HuH-7 (cell line): ENCODE results near the gene MARCKS.

Experiments
- DNase-seq: peaks from one replicate; pipeline ENCODE4 v3.0.0; 2011; ENCODE audit warnings: low spot score

The MARCKS gene, protein sequence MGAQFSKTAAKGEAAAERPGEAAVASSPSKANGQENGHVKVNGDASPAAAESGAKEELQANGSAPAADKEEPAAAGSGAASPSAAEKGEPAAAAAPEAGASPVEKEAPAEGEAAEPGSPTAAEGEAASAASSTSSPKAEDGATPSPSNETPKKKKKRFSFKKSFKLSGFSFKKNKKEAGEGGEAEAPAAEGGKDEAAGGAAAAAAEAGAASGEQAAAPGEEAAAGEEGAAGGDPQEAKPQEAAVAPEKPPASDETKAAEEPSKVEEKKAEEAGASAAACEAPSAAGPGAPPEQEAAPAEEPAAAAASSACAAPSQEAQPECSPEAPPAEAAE

DNA sequence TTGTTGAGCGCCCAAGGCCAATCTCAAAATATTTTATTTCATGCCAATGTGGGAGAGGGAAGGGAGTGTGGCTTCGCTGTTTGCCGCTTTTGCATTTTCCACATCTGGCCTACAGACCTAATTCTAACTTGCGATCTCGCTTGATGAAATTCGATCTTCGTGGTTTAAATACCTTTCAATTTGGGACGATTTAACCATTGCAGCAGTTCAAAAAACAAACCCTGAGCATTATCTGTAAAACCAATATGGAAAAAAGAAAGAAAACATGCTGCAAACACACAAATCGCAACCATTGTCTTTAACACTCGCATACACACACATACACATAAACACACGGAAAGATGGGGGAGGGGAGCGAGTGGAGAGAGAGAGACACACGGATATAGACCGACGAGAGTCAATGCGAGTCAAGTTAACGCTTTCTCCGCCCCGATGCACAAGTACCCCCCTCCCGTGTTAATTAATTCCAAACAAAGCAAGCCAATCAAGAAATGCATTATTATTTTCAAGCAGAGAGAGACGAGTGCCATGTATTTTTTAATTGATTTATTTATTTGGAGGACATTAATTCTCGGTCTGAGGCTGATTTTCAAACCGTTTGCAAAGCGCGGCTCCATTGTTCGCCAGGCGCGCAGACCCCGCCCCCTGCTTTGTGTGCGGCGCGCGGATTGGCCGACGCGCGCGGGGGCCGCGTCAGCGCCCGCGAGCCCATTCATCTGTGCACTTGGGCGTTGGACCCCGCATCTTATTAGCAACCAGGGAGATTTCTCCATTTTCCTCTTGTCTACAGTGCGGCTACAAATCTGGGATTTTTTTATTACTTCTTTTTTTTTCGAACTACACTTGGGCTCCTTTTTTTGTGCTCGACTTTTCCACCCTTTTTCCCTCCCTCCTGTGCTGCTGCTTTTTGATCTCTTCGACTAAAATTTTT is at the start of gene MARCKS:
TSS of gene MARCKS (plus strand) at position 721 of the 931 bp plus-strand sequence. CDS start 401 bp downstream, outside the sequence.
- DNase-seq, result peak; percentile 87

DNA sequence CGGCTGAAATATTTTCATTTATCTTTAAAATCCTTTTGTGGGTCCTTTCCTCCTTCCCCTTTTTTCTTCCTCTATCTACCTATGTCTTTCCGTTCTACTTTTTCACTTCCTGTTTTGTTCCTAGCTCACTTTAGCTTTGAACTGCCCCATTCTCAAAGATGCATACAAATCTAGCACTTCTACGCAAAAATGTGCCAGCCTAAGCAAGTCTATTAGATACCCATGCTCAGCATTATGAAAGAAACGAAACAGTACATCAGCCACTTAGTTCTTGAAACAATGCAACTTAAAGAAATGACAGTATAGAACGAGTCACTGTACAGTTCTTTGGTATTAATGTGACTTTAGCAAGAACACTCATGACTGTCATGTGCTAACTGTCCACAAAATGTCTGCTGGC is 47.3 kb upstream of the MARCKS start:
- DNase-seq, result no peak

DNA sequence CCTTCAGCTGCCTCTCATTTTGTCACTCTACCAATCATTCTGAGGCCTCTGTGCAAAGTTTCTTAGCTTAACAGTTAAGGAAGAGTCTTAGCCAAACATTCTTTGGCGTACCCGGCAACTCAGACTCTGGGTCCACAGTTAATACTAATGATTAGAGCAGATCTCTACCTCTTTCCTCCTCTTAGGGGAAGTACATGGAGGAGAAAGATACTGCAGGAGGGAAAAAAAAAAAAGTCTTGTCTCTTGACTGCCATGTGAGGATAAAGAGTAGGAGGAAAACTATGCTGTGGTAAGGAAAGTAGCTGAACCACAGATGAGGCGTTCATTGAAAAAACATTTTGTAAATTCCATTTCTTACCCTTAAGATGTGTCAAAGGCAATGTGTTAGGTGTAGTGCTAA is 44.0 kb upstream of the MARCKS start:
- no peak for DNase-seq

DNA sequence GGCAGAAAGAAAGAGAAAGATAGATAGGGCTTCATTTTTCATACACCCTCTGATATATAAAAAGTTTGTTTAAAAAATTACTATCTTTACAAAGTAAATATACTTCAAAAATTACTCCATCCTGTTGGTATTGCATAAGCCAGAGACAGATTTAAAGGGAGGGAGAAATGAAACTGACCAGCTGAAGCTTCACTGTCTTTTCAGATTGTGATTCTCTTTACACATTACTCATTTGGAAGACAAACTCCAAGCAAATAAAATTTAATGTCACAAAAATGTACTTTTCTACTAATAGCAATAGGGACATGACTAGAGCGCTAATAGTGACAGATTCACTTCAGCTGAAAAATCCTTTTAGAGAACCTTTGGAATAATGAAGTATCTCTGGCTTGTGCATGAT is 38.6 kb upstream of the MARCKS start:
- no peak for DNase-seq

DNA sequence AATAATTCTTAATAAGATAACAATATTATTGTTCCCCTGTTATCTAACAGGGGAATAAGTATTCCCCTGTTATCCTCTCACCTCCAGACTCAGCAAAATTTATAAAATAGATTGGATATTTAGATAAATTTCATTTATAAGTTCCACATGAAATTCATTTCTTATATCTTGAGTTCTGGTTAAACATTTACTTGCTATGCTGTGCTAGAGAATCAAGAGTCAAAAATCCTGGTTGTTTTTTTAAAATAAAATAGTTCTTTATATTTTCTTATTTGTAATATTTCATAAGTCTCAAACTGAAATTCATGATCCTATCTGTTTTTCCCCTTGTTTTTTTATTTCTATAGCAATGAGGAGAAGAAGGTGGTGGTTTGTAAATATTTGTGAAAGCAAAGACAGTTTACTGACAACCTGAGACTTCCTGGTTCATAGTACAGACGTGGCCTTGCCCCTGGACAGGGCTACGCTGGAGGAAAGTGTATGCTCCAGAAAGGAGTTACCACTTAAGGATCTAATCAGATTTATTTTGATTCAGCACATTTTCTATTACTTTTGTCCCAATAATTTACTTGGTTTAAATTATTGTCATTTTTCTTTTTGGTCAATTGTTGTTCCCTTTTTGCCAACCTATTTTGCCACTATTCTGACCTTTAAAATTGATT is 37.8 kb upstream of the MARCKS start:
- no peak for DNase-seq

DNA sequence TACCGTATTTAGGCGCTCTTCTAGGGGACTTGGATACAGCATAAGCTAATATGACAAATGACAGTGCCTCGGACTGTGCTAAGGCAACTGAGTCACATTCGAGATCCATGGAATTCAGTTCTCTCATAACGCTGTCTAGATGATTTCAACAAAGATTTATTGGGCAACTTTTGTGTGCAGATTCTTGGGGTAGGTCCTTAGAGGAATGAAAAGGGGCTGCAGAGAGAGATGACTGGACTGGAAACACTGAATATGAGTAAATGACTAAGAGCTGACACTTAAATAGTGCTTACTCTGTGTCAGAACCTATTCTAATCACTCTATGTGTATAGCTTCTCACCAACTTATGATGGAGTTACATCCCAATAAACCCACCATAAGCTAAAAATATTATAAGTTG is 36.4 kb upstream of the MARCKS start:
- no peak for DNase-seq

DNA sequence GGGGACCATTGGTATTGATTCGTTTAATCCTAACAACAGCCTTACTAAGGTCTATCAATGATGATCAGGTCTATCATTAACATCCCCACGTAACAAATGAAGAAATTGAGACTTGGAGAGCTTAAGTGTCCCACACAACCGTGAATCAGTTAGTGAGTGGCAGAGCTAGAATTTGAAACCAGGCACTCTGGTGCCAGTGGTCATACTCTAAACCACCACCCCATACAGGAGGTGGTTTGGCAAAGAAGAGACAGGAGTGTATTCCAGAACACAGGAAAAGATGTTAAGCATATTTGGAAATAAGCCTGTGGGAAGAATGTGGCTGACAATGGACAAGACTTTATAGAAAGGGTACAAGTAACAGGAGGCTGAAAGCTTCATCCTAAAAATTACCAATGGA is 35.7 kb upstream of the MARCKS start:
- no peak for DNase-seq

DNA sequence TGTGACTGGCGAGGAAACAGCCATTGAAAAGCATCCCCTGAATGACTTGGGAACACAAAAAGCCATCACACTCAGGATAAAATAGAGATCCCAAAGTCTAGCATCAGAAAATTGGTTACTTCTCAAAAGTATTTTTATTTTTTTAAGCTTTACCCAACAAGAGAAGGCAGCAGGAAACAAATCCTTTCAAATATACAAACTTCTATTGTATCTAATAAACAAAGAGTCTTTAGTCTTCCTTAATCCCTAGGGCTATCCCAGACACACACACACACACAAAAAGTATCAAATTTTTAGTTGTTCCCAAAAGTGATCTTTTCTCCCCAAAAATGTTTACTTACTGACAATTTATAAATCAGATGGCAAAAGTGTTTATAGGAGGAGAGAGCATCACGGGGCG is 33.2 kb upstream of the MARCKS start:
- DNase-seq, result no peak

DNA sequence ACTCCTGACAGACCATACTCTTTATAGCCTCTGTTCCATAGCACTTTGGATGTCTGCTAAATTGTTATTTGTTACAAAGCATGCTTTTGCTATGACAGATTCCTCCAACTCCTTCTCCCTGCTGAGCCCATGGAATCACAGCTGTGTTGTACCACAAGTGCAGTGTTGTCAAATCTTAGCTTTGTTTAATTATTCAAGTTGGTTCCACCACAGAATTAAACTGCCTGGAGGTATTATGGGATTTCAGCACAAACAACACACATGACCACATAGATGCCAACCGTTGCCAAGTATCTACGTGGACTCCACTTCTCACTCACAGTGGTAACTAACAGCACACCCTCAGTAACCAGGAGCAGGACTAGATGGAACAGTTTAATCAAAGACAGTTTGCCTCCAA is 32.7 kb upstream of the MARCKS start:
- DNase-seq, result no peak

DNA sequence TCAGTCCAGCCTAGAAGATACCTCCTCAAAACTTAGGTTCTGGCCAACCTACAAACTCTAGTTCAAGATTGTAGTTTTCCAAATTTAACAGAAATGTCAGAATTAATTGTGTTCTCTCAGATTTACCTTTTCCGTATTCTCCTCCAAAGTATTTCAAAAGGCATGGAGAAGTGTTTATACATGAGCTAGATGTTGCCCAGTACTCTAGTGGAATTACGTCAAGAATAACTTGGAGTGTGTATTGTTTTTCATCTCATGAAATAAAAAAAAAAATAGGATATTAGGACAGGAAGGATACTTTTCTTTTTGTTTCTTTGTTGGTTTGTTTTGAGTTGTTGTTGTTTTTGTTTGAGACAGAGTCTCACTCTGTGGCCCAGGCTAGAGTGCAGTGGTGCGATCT is 32.3 kb upstream of the MARCKS start:
- no peak for DNase-seq

DNA sequence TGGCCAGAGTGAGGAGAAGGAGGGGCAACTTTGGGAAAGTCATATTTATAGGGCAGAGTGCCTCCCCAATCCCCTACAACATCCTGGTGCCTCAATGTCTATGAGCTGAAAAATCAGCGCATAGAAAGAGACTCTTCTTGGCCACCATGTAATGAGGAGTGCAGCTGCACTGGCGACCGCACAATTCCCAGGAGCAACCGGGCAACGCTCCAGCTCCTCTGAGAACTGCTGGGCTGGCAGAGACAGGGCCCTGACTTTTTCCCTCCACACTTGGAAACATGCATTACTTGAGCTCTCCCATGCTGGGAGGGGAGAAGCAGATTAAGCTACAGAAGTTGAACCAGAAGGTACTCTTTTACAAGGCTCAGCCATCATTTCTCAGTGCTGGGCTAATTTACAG is 31.4 kb upstream of the MARCKS start:
- DNase-seq, result no peak

DNA sequence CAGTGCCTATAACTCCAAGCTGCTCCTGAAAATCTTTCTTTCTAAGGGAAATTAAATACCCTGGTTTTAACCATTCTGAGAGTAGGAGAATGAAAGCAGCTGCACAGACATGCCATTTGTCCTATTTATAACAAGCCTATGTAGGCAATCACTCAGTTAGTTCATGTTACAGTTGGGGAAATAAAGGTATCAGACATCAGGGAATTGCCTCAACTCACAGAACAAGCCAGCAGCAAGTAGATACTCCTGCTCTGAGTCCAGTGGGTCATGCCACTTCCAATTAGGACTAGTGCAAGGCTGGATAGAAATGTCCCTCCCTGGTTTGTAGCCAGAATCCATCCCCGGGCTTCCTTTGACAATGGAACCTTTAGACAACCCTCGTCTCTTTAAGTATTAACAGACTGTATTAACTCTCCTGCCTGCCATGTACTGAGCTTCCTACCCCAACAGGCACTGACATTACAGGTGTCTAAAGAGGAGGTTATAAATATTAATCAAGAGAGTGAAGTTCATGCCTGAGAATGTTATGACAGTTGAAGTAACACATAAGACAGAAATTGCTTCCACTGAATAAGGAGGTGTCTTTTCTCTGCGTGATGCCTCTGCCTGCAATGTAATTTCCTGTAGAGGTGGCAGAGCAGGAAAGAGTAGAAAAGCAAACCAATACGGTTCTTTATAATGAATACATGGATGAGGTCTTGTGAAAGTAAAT is 28.0 kb upstream of the MARCKS start:
- DNase-seq, result no peak

DNA sequence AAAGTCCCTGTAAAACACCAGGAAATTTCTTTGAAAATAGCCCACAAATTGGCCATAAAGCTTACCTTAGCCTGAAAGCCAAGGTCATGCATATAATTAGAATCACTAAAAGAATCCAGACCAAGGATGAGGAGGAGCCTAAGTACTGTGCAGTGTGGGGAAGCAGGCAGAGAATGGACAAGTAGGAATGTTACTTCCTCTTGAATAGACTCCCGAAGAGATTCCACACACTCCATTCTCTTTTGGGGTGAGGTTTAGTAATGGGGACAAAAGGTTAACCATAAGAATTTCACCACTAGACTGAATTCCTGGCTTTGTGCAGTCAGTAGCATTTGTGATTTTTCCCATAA is 27.5 kb upstream of the MARCKS start:
- no peak for DNase-seq

DNA sequence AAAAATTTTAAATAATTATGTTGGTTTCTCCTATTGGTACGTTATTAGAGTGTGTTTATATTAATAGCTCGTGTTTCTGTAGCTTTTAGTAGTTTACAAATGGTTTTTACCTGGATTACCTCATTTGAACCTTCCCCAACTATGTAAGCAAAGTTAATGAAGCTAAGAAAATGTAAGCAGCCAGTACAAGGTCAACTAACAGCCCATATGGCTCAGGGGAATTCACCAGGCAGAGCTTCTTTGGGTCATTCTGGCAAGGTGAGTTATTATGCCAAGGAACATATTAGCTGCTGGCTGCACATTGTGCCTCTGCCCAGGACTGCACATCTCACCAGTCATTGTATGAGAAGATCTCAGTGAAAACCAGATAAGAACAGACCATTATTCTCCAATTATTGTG is 27.0 kb upstream of the MARCKS start:
- DNase-seq, result no peak

DNA sequence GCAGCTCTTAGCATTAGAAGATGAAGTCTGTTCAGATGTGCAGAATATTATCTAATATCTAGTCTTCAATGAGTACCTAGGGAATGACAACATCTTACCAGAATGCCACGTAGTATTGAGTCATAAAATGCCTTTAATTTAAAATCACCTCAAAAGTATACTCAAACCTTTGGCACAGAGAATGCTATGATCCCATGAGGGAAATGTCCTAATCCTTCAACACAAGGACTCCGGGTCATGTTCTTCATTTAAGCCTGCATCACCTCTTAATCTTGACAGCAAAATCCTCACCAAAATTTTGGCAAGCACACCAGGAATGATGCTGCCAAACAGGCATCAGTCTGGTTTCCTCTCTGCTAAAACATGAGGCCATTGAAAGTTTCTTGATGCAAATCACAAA is 23.6 kb upstream of the MARCKS start:
- DNase-seq, result no peak

DNA sequence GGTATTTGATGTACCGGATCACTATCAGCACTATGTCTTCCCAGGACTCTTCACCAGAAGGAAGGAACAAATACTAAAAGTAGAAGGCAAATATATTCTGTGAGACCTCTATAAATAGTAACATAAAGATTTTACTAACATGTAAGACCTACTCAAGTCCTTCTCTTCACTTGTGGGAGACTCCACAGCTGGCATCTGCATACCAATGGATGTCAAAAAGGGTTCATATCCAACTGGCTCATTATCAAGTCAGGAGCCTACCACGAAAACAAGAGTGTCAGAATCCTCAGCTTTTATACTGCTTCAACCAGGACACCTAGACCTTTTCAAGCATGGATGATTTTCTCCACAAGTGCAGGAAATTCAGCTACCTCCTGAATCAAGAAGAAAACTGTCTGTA is 20.0 kb upstream of the MARCKS start:
- no peak for DNase-seq

DNA sequence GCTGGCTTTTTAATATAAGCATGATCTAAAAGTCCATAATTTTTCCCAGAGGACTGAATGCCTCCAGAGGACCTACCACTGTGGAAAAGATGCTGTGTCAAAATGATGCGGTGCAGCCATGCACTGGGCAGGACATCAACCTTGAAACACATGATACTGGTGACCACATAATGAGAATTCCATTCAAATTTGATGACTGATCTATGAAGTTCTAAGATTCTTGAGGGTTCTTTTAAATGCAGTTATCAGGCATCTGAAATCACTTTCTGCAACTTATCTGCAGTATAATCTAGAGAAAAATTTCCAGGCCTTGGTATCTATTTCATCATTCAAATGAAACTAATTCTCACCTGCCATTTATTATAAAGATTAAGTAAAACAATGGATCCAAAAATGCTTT is 15.0 kb upstream of the MARCKS start:
- no peak for DNase-seq

DNA sequence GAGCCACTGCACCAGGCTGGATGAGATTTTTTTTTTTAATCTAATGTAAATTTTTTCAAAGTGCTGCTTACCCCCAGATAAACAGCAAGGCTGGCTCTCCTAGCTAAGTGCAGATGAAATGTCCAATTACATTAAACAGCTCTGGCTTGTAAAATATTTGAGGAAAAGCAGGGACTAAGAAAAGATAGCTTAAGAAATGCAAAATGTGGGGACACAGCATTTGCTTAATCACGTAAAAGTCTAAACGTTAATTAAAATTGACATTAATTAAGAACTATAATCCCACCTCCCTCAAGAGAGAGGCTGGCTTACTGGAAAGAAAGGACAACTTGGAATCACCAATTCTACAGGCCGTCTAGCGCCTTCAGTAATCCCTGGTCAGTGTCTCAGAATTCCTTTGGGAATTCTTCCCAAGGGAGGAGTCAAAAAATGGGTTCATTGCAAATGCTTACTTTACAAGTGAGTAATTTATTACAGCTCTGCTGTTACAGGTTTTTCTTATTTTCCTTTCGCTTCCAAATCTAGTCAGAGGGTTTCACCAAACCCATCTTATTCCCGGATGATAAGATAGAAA is 13.6 kb upstream of the MARCKS start:
- no peak for DNase-seq

DNA sequence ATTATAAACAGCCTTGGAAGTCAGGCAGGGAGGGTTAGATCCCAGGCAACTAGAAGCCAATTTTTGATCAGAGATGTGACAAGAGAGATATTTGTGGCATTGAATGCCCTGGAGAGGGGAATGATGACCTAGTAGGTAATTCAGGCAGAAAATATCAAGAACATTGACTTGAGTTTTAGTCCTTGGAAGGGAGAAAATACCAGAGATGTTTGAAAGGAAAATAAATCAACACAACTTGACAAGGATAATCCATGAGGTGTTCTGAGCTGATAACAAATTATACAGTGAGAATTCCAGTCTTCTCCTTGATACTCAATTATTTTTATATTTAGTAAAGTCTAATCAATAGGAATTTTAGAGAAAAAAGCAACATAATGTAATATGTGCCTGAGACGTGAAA is 10.6 kb upstream of the MARCKS start:
- DNase-seq, result no peak

DNA sequence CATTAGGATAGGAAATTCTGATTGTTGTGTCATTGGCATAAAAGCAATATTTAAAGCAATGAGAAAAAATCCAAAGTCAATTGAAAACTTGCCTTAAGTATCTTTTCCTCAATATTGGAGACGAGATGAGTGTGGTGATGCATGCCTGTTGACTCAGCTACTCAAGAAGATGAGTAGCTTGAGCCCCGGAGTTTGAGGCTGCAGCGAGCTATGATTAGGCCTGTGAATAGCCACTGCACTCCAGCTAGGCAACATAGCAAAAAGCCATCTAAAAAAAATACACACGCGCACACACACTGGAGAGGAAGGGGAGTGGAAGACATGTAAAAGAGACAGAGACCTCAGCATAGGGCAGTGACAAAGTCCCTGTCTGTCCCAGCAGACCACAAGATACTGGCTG is 9.7 kb upstream of the MARCKS start:
- DNase-seq, result no peak

DNA sequence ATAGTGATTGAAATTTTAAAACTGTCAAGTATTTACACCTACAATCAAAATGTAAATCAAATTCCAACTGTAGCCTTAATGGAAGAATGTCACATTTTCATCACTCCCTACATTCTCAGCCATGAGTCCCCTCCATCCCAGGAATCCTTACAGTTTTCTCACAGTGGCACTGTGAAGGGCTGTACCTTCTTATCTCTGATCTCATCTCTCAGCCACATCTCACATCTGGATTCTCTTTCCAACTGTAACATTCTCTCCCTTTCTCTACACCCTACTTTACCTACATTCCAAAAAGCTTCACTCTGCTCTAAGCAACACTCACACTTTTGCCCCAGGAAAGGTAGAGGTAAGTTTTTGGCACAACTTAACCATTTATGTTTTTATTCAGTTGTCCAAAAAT is 8.9 kb upstream of the MARCKS start:
- no peak for DNase-seq

DNA sequence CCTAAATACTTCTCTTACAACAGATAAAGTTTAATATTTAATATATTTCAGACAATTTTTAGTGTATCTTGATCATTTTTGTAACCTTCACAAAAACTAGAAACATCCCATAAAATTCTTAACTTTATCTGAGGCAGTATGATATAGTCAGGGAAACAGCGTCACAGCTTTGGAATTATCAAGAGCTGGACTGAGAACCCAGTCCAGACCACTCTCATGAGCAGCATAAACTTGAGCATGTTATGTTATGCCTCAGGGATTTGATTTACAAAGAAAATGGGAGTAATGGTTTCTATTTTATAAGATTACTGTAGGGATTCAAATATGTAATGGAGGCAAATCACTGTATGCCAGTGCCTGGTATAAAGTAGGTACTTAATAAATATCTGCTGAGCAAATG is 8.3 kb upstream of the MARCKS start:
- no peak for DNase-seq
